HepG2 (cell line): ENCODE data around the gene SNX11. TPM values are rescaled to one million over a fixed set of nuclear protein-coding genes. Genes with fewer than 3 reads are reported as not detected.

ENCODE experiments used
- ATAC-seq: fragments of 200-7000 bp; cut with Tn5 transposase; 3 replicates; pipeline ENCODE4 v1.9.1; 2020; ENCODE audit warnings: mild to moderate bottlenecking, moderate library complexity
- BruUV-seq: library from RNA; stranded (reverse); fragments of 400-500 nt; replicated peaks from 2 replicates; lab custom pipeline; 2021; lab: Mats Ljungman, UMichigan
- CTCF ChIA-PET: fragments of 300-600 bp; formaldehyde crosslinking; extraction: SDS; loops from one replicate; lab custom pipeline; 2021; ENCODE audit warnings: low total read pairs, inconsistent platforms, low intra/inter-chr PET ratio; lab: Yijun Ruan, JAX
- POLR2A ChIA-PET: fragments of 350-600 bp; sonication (Branson Sonifier 250); formaldehyde crosslinking; loops from one replicate; lab custom pipeline; 2020; ENCODE audit warnings: antibody characterized with exemption, inconsistent platforms; lab: Yijun Ruan, JAX
- DNase-seq: peaks from one replicate; pipeline ENCODE4 v3.0.0-alpha.2; 2015; ENCODE audit warnings: low spot score
- FAIRE-seq: peaks from 3 replicates; lab custom pipeline; 2011; peaks lifted over from hg19 to GRCh38; lab: Jason Lieb, UNC
- H2AFZ ChIP-seq: one replicate; pipeline ENCODE4 v1.6.1; 2011; ENCODE audit warnings: low read length, inconsistent platforms
- H3K27ac ChIP-seq: fragments of 300-600 bp; 3 replicates; pipeline ENCODE4 v1.8.0; 2011; ENCODE audit warnings: mixed run types, mild to moderate bottlenecking, mixed read lengths, low read length, inconsistent platforms; ENCODE audit not compliant: insufficient read depth; ENCODE audit errors: extremely low read length
- H3K27me3 ChIP-seq, 2 experiments: fragments of 200-600 bp in 1 of 2; 2 replicates in 1 of 2; 3 replicates in 1 of 2; pipeline versions ENCODE4 v1.6.0 to v1.8.0; 2011; ENCODE audit warnings: low read length in 2 of 2, mild to moderate bottlenecking in 2 of 2, moderate library complexity in 2 of 2, inconsistent platforms in 1 of 2; ENCODE audit not compliant: insufficient read depth in 2 of 2, control insufficient read depth in 1 of 2
- H3K36me3 ChIP-seq, 2 experiments: fragments of 200-600 bp in 1 of 2; replicated peaks in 1 of 2; 2 replicates in 1 of 2; 3 replicates in 1 of 2; pipeline versions ENCODE4 v1.5.1 to v1.8.0; 2011; ENCODE audit warnings: low read length in 2 of 2, inconsistent platforms in 1 of 2; ENCODE audit not compliant: insufficient read depth in 2 of 2, control insufficient read depth in 1 of 2
- H3K4me1 ChIP-seq: 2 replicates; pipeline ENCODE4 v1.5.1; 2012; ENCODE audit warnings: low read length, inconsistent platforms; ENCODE audit not compliant: insufficient read depth
- H3K4me2 ChIP-seq: 2 replicates; pipeline ENCODE4 v1.6.0; 2011; ENCODE audit warnings: low read depth, low read length, inconsistent platforms
- H3K4me3 ChIP-seq, 3 experiments: fragments of 200-600 bp in 1 of 3; sonication (generic), shearing (Covaris generic) in 1 of 3; replicated peaks in 1 of 3; 2 replicates each; pipeline ENCODE4 v1.5.1; 2011 to 2016; ENCODE audit warnings: low read length in 3 of 3, inconsistent platforms in 2 of 3, low read depth in 2 of 3, mild to moderate bottlenecking in 2 of 3, control low read depth in 1 of 3, mixed read lengths in 1 of 3; ENCODE audit not compliant: insufficient read depth in 1 of 3
- H3K79me2 ChIP-seq: one replicate; pipeline ENCODE4 v1.6.1; 2011; ENCODE audit warnings: low read length, inconsistent platforms; ENCODE audit not compliant: insufficient read depth
- H3K9ac ChIP-seq: 2 replicates; pipeline ENCODE4 v1.6.0; 2011; ENCODE audit warnings: mild to moderate bottlenecking, low read depth, low read length, inconsistent platforms; ENCODE audit not compliant: insufficient read depth
- H3K9me3 ChIP-seq: 2 replicates; pipeline ENCODE4 v1.5.1; 2012; ENCODE audit warnings: mild to moderate bottlenecking, low read length
- H4K20me1 ChIP-seq: 2 replicates; pipeline ENCODE4 v1.6.0; 2011; ENCODE audit warnings: inconsistent platforms, mild to moderate bottlenecking, low read length, moderate library complexity; ENCODE audit not compliant: insufficient read depth
- AHR ChIP-seq: IDR thresholded peaks from 2 replicates; pipeline ENCODE4 v1.6.1; 2018; ENCODE audit warnings: missing genetic modification reagents, missing compliant biosample characterization
- EZH2 ChIP-seq: conservative IDR thresholded peaks from 2 replicates; pipeline ENCODE4 v1.6.1; 2012; ENCODE audit warnings: mild to moderate bottlenecking, low read depth, low read length, moderate library complexity
- HMGA1 ChIP-seq: sonication (generic); formaldehyde crosslinking; conservative IDR thresholded peaks from 2 replicates; pipeline ENCODE4 v1.4.0; 2020; ENCODE audit warnings: missing genetic modification reagents
- JUN ChIP-seq: sonication (generic); formaldehyde crosslinking; IDR thresholded peaks from 2 replicates; pipeline ENCODE4 v1.4.0; 2020; ENCODE audit warnings: mild to moderate bottlenecking, missing genetic modification reagents
- KDM6A ChIP-seq: IDR thresholded peaks from 2 replicates; pipeline ENCODE4 v1.6.1; 2016; ENCODE audit warnings: low read depth
- MAZ ChIP-seq, 2 experiments: sonication (generic) in 1 of 2; formaldehyde crosslinking in 1 of 2; IDR thresholded peaks; 2 replicates each; pipeline versions ENCODE4 v1.5.0 to v1.6.1; 2012 to 2020; ENCODE audit warnings: low read depth in 2 of 2, mild to moderate bottlenecking in 2 of 2, borderline replicate concordance in 1 of 2, improper control_type of control experiment in 1 of 2, low read length in 1 of 2, missing genetic modification reagents in 1 of 2, moderate library complexity in 1 of 2
- MZF1 ChIP-seq: sonication (generic); formaldehyde crosslinking; IDR thresholded peaks from 2 replicates; pipeline ENCODE4 v1.8.1; 2023; ENCODE audit warnings: mild to moderate bottlenecking, missing genetic modification reagents, borderline replicate concordance
- PRPF4 ChIP-seq: fragments of 200-400 bp; formaldehyde crosslinking; IDR thresholded peaks from 2 replicates; pipeline ENCODE4 v1.6.1; 2016; ENCODE audit warnings: low read length, low read depth; ENCODE audit not compliant: poor library complexity, severe bottlenecking
- RFXANK ChIP-seq: IDR thresholded peaks from 2 replicates; pipeline ENCODE4 v1.6.1; 2016
- SMC3 ChIP-seq: IDR thresholded peaks from 2 replicates; pipeline ENCODE4 v1.6.1; 2011; ENCODE audit warnings: low read length, improper control_type of control experiment
- TSC22D2 ChIP-seq: sonication (generic); formaldehyde crosslinking; IDR thresholded peaks from 2 replicates; pipeline ENCODE4 v1.5.1; 2020; ENCODE audit warnings: missing genetic modification reagents, mild to moderate bottlenecking, borderline replicate concordance
- ZIK1 ChIP-seq: sonication (generic); formaldehyde crosslinking; IDR thresholded peaks from 2 replicates; pipeline ENCODE4 v1.5.0; 2020; ENCODE audit warnings: mild to moderate bottlenecking, low read depth, missing genetic modification reagents, borderline replicate concordance
- ZNF143 ChIP-seq: sonication (generic); formaldehyde crosslinking; IDR thresholded peaks from 2 replicates; pipeline ENCODE4 v1.4.0; 2020; ENCODE audit warnings: missing genetic modification reagents
- ZNF234 ChIP-seq: sonication (generic); formaldehyde crosslinking; conservative IDR thresholded peaks from 2 replicates; pipeline ENCODE4 v1.5.1; 2020; ENCODE audit warnings: mild to moderate bottlenecking, missing genetic modification reagents
- ZNF274 ChIP-seq: sonication (generic); formaldehyde crosslinking; IDR thresholded peaks from 2 replicates; pipeline ENCODE4 v1.5.1; 2020; ENCODE audit warnings: mild to moderate bottlenecking, missing genetic modification reagents
- ZNF383 ChIP-seq: sonication (generic); formaldehyde crosslinking; IDR thresholded peaks from 2 replicates; pipeline ENCODE4 v1.4.0; 2020; ENCODE audit warnings: missing genetic modification reagents, mild to moderate bottlenecking, borderline replicate concordance
- whole genome bisulfite sequencing: methylation state at CpG from one replicate; pipeline ENCODE4 v1.1.6; 2017; ENCODE audit warnings: low lambda C conversion rate; 5-methylcytosine and 5-hydroxymethylcytosine counted together
- in situ Hi-C: cut with HindIII; loops from 2 replicates; pipeline ENCODE4 v1.10.0; 2017; ENCODE audit warnings: low pct_unique_long_range_greater_than_20kb; ENCODE audit not compliant: extremely low pct_ligation_motif_present
- intact Hi-C: fragments of 100-400 bp; cut with micrococcal nuclease; formaldehyde crosslinking; loops from one replicate; pipeline ENCODE4 v1.10.0; 2022; ENCODE audit not compliant: unreplicated experiment
- polyA plus RNA-seq, 8 experiments: library from polyadenylated mRNA; depleted of rRNA in 3 of 8; stranded (reverse) in 7 of 8; unstranded in 1 of 8; fragments of >200 nt; fragmentation: Illumina TruSeq in 4 of 8; extraction: Trizol in 4 of 8; gene quantifications; 2 replicates each; pipeline versions ENCODE4 v1.2.1 to v1.2.3, GENCODE V29; 2011 to 2016; ENCODE audit warnings: low read depth in 4 of 8, missing spikeins in 1 of 8, mixed read lengths in 1 of 8; ENCODE audit not compliant: insufficient read depth in 1 of 8
- total RNA-seq, 5 experiments: library from RNA; depleted of rRNA; stranded (reverse); fragments of >200 nt; fragmentation: Illumina TruSeq; extraction: Trizol; gene quantifications; 2 replicates each; pipeline ENCODE4 v1.2.3, GENCODE V29; 2016; ENCODE audit warnings: low read depth in 1 of 5
- TF ChIP-seq, protein P1 (sequence below): sonication (generic); formaldehyde crosslinking; IDR thresholded peaks from 2 replicates; pipeline ENCODE4 v1.8.0; 2022; ENCODE audit warnings: missing genetic modification reagents, mild to moderate bottlenecking, inconsistent platforms, borderline replicate concordance
- TF ChIP-seq, protein P2 (sequence below): sonication (generic); formaldehyde crosslinking; IDR thresholded peaks from 2 replicates; pipeline ENCODE4 v1.9.0; 2021; ENCODE audit warnings: missing genetic modification reagents, mild to moderate bottlenecking, borderline replicate concordance
- TF ChIP-seq, protein P3 (sequence below): sonication (generic); formaldehyde crosslinking; IDR thresholded peaks from 2 replicates; pipeline ENCODE4 v1.8.0; 2023; ENCODE audit warnings: mild to moderate bottlenecking, missing genetic modification reagents

The SNX11 gene
- total and polyA plus RNA-seq, 2 of the 13 experiments (the other 11 are each of a cell fraction or from before 2014, with no cell fraction given): 12.9 to 14.0 TPM

DNA sequence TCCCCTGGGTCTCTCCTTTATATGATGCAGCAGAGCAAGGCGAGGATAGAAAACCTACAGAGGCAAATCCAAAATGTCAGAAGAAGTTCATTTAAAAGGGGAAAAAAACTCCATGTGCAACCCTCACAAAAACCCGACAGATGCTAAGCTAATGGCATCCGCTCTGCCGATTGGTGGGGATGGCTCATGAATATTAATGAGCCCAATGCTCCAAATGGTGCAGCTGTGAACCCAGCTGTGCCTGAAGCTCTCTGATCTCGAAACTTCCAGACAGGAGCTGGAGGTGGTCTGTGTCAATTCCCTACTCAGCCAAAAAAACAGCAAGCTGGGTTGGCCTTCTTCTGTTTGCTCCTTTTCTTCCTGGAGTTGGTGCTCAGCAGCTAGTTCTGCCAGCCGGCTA, 15.5 kb downstream of the SNX11 start (continued):
- TF ChIP-seq, protein P1, sequence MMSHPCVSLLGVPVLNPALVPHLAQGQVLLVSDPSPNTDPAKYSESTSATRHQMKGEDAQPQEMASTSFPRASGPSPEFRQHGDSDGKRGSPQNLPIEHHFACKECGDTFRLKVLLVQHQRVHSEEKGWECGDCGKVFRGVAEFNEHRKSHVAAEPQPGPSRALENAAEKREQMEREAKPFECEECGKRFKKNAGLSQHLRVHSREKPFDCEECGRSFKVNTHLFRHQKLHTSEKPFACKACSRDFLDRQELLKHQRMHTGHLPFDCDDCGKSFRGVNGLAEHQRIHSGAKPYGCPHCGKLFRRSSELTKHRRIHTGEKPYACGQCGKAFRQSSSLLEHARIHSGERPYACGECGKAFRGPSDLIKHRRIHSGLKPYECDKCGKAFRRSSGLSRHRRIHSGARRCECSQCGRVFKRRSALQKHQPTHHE (CRISPR knock-in tag): no peak
- TF ChIP-seq, protein P2, sequence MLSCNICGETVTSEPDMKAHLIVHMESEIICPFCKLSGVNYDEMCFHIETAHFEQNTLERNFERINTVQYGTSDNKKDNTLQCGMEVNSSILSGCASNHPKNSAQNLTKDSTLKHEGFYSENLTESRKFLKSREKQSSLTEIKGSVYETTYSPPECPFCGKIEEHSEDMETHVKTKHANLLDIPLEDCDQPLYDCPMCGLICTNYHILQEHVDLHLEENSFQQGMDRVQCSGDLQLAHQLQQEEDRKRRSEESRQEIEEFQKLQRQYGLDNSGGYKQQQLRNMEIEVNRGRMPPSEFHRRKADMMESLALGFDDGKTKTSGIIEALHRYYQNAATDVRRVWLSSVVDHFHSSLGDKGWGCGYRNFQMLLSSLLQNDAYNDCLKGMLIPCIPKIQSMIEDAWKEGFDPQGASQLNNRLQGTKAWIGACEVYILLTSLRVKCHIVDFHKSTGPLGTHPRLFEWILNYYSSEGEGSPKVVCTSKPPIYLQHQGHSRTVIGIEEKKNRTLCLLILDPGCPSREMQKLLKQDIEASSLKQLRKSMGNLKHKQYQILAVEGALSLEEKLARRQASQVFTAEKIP: no peak
- no peak for TF ChIP-seq SMC3
- no peak for TF ChIP-seq PRPF4
- TF ChIP-seq, protein P3, sequence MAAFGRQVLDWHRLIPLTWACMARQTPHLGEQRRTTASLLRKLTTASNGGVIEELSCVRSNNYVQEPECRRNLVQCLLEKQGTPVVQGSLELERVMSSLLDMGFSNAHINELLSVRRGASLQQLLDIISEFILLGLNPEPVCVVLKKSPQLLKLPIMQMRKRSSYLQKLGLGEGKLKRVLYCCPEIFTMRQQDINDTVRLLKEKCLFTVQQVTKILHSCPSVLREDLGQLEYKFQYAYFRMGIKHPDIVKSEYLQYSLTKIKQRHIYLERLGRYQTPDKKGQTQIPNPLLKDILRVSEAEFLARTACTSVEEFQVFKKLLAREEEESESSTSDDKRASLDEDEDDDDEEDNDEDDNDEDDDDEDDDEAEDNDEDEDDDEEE (CRISPR knock-in tag): no peak
- no peak for TF ChIP-seq MZF1 (CRISPR knock-in tag)

DNA sequence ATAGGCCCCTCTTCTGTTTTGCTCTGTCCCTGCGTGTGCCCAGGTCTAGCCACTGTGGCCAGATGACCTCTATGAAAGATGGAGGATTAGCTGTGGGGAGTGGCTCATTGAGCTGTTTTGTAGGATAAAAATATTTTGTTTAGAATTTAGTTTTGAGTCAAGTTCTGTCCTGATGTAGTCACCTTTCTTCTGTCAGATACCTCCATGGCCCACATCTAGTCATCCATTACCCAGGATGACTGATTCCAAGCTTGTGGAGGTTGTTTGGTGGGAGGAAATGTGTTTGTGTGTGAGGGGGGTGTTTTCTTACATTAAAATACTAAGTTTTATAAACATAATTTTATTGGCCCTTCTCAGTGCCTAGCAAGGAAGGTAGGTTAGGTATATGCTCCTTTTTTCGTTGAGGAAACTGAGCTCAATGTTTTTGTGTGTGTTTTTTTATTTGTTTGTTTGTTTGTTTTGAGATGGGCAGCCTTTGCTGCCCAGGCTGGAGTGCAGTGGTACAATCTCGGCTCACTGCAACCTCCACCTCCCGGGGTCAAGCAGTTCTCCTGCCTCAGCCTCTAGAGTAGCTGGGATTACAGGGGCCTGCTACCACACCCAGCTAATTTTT, 16.3 kb downstream of the SNX11 start:
- Histone ChIP-seq H3K9me3 (no peaks in the 10 kb centered on the region), H4K20me1 (no peaks in the 10 kb centered on the region), H3K4me1 (no peaks in the 10 kb centered on the region), H3K27me3 (no peaks in the 10 kb centered on the region), H3K4me2 (no peak overlapping the region), H2AFZ (no peak overlapping the region), H3K27ac (no peak overlapping the region), H3K36me3 (peaks cover 8 to 31% of the 10 kb centered on the region in 2 experiments; a peak in 4 of 5 replicates), H3K79me2 (no peaks in the 10 kb centered on the region), H3K4me3 (no peak overlapping the region), H3K9ac (no peak overlapping the region)
- WGBS: 97% methylated on average over 4 of the region's 4 CpGs
- DNase-seq: no peak
- FAIRE-seq: no peak
- intact Hi-C loops: no loop called here
- POLR2A ChIA-PET: interaction anchor here (0.6 to 1.4 kb wide), 2 partner anchors 16 to 47 kb away, joined by 3 read pairs; partner anchors contain the start of gene SNX11
- in situ Hi-C loops: no loop called here
- ATAC-seq: no peak
- no TSS peak for BruUV-seq
- CTCF ChIA-PET: no interaction called here
- TF ChIP-seq EZH2 (no peak), JUN (CRISPR knock-in tag) (no peak), RFXANK (no peak), TSC22D2 (no peak), MAZ (IDR thresholded peaks at IDR 0.05; ENCODE audit: borderline replicate concordance, low read depth, low read length) (no peak), MAZ (CRISPR knock-in tag; IDR thresholded peaks at IDR 0.05; ENCODE audit: low read depth) (no peak), ZNF234 (CRISPR knock-in tag) (no peak), ZNF274 (CRISPR knock-in tag) (no peak), KDM6A (CRISPR knock-in tag) (no peak), ZIK1 (CRISPR knock-in tag) (no peak), ZNF383 (CRISPR knock-in tag) (no peak), ZNF143 (CRISPR knock-in tag) (no peak), AHR (CRISPR knock-in tag) (no peak), HMGA1 (CRISPR knock-in tag) (no peak)
